ENCODE measurements around the gene ZMYND8.
"Not testable (repeated sequence)": the region's sequence is repeated elsewhere in the genome, so short reads cannot be mapped to it uniquely, and the experiment has no call there.

The ZMYND8 gene

DNA sequence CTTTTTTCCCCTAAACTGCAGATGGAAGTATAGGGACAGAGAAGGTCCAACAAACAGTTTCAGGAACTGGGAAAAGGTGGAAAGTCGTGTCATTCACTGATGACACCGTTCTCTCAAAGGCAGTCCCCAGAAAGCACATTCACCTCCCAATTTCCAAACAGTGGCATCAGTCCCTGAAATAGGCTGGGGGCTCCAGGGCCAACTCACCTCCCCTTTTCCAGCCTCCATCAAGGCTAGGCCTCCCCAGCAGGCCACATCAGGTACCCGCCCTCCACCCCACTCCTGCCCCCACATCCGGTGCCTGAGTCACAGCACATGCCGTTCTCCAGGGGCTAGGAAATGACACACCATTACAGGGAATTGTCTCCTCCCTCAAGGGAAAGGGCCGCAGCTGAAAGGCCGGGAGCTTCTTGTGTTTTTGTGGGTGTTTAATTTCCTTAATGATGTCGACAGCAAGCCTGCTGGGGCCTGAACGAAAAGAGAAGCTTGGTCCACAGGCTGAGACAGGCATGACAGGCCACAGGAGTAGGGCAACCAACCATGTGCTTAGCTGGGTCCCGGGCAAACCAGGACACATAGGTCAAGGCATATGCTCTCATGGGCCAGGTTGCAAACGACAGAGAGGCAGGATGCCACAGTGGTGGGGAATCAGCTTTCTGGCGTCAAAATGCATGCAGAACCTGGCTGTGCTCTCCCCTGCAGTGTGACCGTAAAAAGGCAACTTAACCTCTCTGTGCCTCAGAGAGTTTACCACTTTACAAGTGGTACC is 39.2 kb downstream of the ZMYND8 start:
- Histone ChIP-seq H3K9ac (ENCODE audit: low read length) (peak overlapping the region; percentile 83), H3K9me3 (ENCODE audit: control insufficient read depth, low read length) (no peaks in the 10 kb centered on the region), H3K27me3 (ENCODE audit: control insufficient read depth, insufficient read depth, low read length) (no peaks in the 10 kb centered on the region), H3K4me1 (ENCODE audit: control insufficient read depth, insufficient read depth, low read length) (peaks cover 65% of the 10 kb centered on the region), H3K36me3 (ENCODE audit: control insufficient read depth, insufficient read depth, low read length) (no peaks in the 10 kb centered on the region), H3K4me3 (ENCODE audit: low read length) (no peak overlapping the region)

- no peak overlapping the region for H3K4me3 ChIP-seq (ENCODE audit: low read length)
- no peaks in the 10 kb centered on the region for H3K36me3 ChIP-seq (ENCODE audit: control insufficient read depth, insufficient read depth, low read length)
- peaks cover 60% of the 10 kb centered on the region for H3K4me1 ChIP-seq (ENCODE audit: control insufficient read depth, insufficient read depth, low read length)
- no peaks in the 10 kb centered on the region for H3K9me3 ChIP-seq (ENCODE audit: control insufficient read depth, low read length)
- H3K9ac ChIP-seq (ENCODE audit: low read length), result peak overlapping the region; percentile 83
- H3K27me3 ChIP-seq (ENCODE audit: control insufficient read depth, insufficient read depth, low read length), result no peaks in the 10 kb centered on the region
Observed at GRCh38 chr20:47316776-47317126, 39.7 kb downstream of the ZMYND8 start.

DNA sequence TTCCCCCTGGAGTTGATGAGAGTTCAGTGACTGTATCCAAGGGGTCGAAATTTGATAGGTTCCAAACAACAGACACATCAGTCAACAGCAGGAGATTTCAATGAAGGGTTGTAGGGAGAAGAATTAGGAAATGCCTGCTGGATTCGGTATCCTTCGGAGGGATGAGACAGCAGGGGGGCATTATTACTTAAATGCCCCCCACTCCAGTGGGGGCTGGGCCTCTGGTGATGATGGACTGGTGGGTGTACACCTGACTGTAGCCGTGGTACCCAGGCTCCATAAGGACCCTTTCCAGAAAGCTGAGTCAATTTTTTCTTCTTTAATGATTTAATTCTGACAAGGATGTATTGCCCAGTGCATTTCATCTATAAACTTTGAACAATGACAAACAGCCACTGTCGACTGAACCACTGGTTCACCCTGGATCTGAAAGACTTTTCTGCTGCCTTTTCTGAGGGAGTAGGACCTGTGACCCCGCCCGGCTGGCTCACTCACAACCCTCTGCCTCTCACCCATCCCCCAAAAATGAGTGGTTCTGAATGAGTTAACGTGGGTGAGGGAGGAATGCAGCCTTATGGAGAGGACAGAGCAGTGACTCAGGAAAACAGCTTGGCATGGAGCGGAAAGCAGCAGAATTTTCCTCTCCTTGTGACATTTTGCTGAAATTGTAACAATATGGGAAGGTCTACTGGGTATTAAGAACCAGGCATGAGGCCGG is 41.0 kb downstream of the ZMYND8 start:
- H3K27me3 ChIP-seq (ENCODE audit: control insufficient read depth, insufficient read depth, low read length), result no peaks in the 10 kb centered on the region
- H3K36me3 ChIP-seq (ENCODE audit: control insufficient read depth, insufficient read depth, low read length), result no peaks in the 10 kb centered on the region
- H3K9ac ChIP-seq (ENCODE audit: low read length), result no peak overlapping the region
- H3K4me1 ChIP-seq (ENCODE audit: control insufficient read depth, insufficient read depth, low read length), result peaks cover 49% of the 10 kb centered on the region
- no peaks in the 10 kb centered on the region for H3K9me3 ChIP-seq (ENCODE audit: control insufficient read depth, low read length)
- H3K4me3 ChIP-seq (ENCODE audit: low read length), result no peak overlapping the region

DNA sequence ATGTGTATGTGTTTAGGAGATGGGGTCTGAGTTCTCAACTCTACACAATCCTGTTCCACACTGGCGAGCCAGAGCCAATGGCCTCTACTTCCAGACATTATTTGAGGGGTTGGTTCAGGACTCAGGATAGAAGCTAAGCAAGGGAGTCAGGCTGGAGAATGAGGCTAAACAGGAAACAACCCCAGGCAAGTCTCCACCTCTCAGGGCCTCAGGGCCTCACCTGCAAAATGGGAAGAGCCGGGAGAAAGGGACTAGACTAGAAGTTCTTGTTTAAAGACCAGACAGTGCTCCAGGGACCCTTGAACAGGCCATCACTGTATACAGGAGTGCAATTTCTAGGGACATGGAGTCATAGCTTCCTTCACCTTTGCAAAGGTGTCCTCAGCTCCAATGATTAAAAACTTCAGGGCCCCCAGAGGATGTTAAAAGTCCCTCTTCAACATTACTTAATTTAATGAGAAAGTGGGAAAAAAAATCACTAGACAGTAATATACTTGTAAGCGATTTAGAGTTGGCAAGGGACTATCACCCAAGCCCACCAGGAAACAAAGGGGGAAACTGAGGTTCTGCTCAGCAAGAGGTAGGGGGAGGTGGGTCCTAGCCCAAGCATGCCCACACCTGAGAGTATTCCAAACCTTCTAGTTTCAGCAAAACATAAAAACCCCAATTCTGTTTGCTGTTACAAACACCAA is 41.7 kb downstream of the ZMYND8 start:
- peaks cover 42% of the 10 kb centered on the region for H3K4me1 ChIP-seq (ENCODE audit: control insufficient read depth, insufficient read depth, low read length)
- H3K27me3 ChIP-seq (ENCODE audit: control insufficient read depth, insufficient read depth, low read length), result no peaks in the 10 kb centered on the region
- H3K9ac ChIP-seq (ENCODE audit: low read length), result no peak overlapping the region
- H3K4me3 ChIP-seq (ENCODE audit: low read length), result no peak overlapping the region
- no peaks in the 10 kb centered on the region for H3K9me3 ChIP-seq (ENCODE audit: control insufficient read depth, low read length)
- H3K36me3 ChIP-seq (ENCODE audit: control insufficient read depth, insufficient read depth, low read length), result no peaks in the 10 kb centered on the region

GRCh38 chr20:47311967-47312681 is 44.4 kb downstream of the ZMYND8 start:
- peaks cover 15% of the 10 kb centered on the region for H3K4me1 ChIP-seq (ENCODE audit: control insufficient read depth, insufficient read depth, low read length)
- H3K36me3 ChIP-seq (ENCODE audit: control insufficient read depth, insufficient read depth, low read length), result no peaks in the 10 kb centered on the region
- no peaks in the 10 kb centered on the region for H3K27me3 ChIP-seq (ENCODE audit: control insufficient read depth, insufficient read depth, low read length)
- no peak overlapping the region for H3K9ac ChIP-seq (ENCODE audit: low read length)
- H3K4me3 ChIP-seq (ENCODE audit: low read length), result no peak overlapping the region
- no peaks in the 10 kb centered on the region for H3K9me3 ChIP-seq (ENCODE audit: control insufficient read depth, low read length)

GRCh38 chr20:47311211-47311610 is 45.3 kb downstream of the ZMYND8 start:
- H3K9me3 ChIP-seq (ENCODE audit: control insufficient read depth, low read length), result no peaks in the 10 kb centered on the region
- H3K4me1 ChIP-seq (ENCODE audit: control insufficient read depth, insufficient read depth, low read length), result peaks cover 10% of the 10 kb centered on the region
- no peaks in the 10 kb centered on the region for H3K36me3 ChIP-seq (ENCODE audit: control insufficient read depth, insufficient read depth, low read length)
- no peak overlapping the region for H3K4me3 ChIP-seq (ENCODE audit: low read length)
- H3K9ac ChIP-seq (ENCODE audit: low read length), result no peak overlapping the region
- H3K27me3 ChIP-seq (ENCODE audit: control insufficient read depth, insufficient read depth, low read length), result no peaks in the 10 kb centered on the region

DNA sequence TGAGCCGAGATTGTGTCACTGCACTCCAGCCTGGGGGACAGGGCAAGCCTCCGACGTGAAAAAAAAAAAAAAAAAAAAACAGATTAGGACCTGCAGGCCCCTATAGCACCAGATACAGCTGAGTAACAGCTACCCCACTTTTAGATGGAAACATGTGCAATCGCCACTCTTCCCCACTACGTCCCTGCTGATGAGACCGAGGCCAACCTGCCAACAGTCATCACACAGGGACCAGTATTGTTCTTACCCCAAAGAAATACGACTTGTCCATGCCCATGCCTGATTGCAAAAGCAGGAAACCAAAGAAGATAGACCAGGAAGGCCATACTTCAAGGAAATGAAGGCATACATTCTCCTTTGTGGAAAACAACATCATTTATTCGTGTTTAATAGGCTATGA is 45.8 kb downstream of the ZMYND8 start:
- H3K36me3 ChIP-seq (ENCODE audit: control insufficient read depth, insufficient read depth, low read length), result peaks cover 5% of the 10 kb centered on the region
- no peak overlapping the region for H3K9ac ChIP-seq (ENCODE audit: low read length)
- H3K4me3 ChIP-seq (ENCODE audit: low read length), result no peak overlapping the region
- no peaks in the 10 kb centered on the region for H3K9me3 ChIP-seq (ENCODE audit: control insufficient read depth, low read length)
- H3K4me1 ChIP-seq (ENCODE audit: control insufficient read depth, insufficient read depth, low read length), result peaks cover 7% of the 10 kb centered on the region
- H3K27me3 ChIP-seq (ENCODE audit: control insufficient read depth, insufficient read depth, low read length), result no peaks in the 10 kb centered on the region

DNA sequence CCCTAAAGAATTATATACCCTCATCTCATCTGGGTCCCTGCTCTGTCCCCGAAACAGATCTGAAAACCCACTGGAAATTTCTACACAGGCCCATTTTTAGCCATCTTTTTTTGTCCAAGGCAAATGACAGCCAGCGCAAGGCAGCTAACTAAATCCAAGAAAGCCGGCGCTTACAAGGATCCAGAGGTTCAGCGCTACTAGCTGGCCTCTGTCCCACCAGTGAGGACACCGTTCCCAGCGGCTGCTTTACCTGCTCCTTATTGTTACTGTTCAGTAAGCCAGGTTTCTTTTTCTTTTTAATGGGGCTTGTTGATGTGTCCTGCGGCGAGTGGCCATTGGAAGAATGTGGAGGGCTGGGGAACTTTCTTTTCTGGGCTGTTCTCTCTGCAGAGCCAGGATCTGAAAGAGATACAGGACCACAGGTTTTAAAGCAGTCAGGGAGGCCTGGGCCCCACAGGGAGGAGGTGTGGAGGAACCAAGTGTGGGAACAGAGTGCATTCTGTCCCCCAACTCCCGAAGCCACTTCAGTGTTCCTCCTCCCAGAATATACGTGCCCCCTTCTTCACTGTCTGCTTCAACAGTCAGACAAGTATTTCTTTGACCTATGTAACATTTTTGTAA is 46.6 kb downstream of the ZMYND8 start:
- no peaks in the 10 kb centered on the region for H3K9me3 ChIP-seq (ENCODE audit: control insufficient read depth, low read length)
- H3K9ac ChIP-seq (ENCODE audit: low read length), result no peak overlapping the region
- H3K27me3 ChIP-seq (ENCODE audit: control insufficient read depth, insufficient read depth, low read length), result no peaks in the 10 kb centered on the region
- no peak overlapping the region for H3K4me3 ChIP-seq (ENCODE audit: low read length)
- H3K36me3 ChIP-seq (ENCODE audit: control insufficient read depth, insufficient read depth, low read length), result peaks cover 7% of the 10 kb centered on the region
- peaks cover 1% of the 10 kb centered on the region for H3K4me1 ChIP-seq (ENCODE audit: control insufficient read depth, insufficient read depth, low read length)

DNA sequence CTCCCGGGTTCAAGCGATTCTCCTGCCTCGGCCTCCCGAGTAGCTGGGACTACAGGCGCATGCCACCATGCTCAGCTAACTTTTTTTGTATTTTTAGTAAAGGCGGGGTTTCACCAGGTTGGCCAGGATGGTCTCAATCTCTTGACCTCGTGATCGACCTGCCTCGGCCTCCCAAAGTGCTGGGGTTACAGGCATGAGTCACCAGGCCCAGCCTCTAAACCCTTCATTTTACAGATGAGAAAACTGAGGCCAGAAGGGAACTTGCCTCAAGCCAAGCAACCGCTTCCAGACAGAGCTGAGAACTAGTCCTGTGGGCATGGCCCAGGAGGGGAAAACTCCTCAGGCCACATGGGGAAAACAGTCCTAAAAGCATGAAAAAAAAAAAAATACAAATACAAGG is 47.1 kb downstream of the ZMYND8 start:
- no peak overlapping the region for H3K9ac ChIP-seq (ENCODE audit: low read length)
- H3K27me3 ChIP-seq (ENCODE audit: control insufficient read depth, insufficient read depth, low read length), result no peaks in the 10 kb centered on the region
- no peaks in the 10 kb centered on the region for H3K9me3 ChIP-seq (ENCODE audit: control insufficient read depth, low read length)
- peaks cover 12% of the 10 kb centered on the region for H3K36me3 ChIP-seq (ENCODE audit: control insufficient read depth, insufficient read depth, low read length)
- peaks cover 6% of the 10 kb centered on the region for H3K4me1 ChIP-seq (ENCODE audit: control insufficient read depth, insufficient read depth, low read length)
- no peak overlapping the region for H3K4me3 ChIP-seq (ENCODE audit: low read length)

DNA sequence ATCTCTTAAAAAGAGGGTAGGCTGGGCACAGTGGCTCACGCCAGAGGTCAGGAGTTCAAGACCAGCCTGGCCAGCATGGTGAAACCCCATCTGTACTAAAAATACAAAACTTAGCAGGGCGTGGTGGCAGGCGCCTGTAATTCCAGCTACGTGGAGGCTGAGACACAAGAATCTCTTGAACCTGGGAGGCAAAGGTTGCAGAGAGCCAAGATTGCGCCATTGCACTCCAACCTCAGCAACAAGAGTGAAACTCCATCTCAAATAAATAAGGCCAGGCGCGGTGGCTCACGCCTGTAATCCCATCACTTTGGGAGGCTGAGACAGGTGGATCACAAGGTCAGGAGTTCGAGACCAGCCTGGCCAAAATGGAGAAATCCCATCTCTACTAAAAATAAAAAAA is 48.9 kb downstream of the ZMYND8 start:
- H3K36me3 ChIP-seq (ENCODE audit: control insufficient read depth, insufficient read depth, low read length), result peaks cover 15% of the 10 kb centered on the region

GRCh38 chr20:47306755-47307370 is 49.6 kb downstream of the ZMYND8 start:
- no peaks in the 10 kb centered on the region for H3K9me3 ChIP-seq (ENCODE audit: control insufficient read depth, low read length)
- H3K9ac ChIP-seq (ENCODE audit: low read length), result no peak overlapping the region
- no peaks in the 10 kb centered on the region for H3K27me3 ChIP-seq (ENCODE audit: control insufficient read depth, insufficient read depth, low read length)
- peaks cover 15% of the 10 kb centered on the region for H3K4me1 ChIP-seq (ENCODE audit: control insufficient read depth, insufficient read depth, low read length)
- peaks cover 15% of the 10 kb centered on the region for H3K36me3 ChIP-seq (ENCODE audit: control insufficient read depth, insufficient read depth, low read length)
- no peak overlapping the region for H3K4me3 ChIP-seq (ENCODE audit: low read length)

More for the DNA sequence above, 48.9 kb downstream of the ZMYND8 start:
- H3K27me3 ChIP-seq (ENCODE audit: control insufficient read depth, insufficient read depth, low read length); H3K4me3 ChIP-seq (ENCODE audit: low read length); H3K9ac ChIP-seq (ENCODE audit: low read length); H3K9me3 ChIP-seq (ENCODE audit: control insufficient read depth, low read length): not testable (repeated sequence)
- peaks cover 15% of the 10 kb centered on the region for H3K4me1 ChIP-seq (ENCODE audit: control insufficient read depth, insufficient read depth, low read length)
